OCI-LY3 (cell line): ENCODE measurements around the gene SRSF7.
"Not testable (repeated sequence)": the region's sequence is repeated elsewhere in the genome, so short reads cannot be mapped to it uniquely, and the experiment has no call there.

Experiments
- H2AFZ ChIP-seq: fragments of 200-600, 300-600 bp; shearing (Covaris generic); 2 replicates; pipeline ENCODE4 v1.6.0; 2014; ENCODE audit warnings: antibody characterized with exemption, low read depth, low read length
- H3K27ac ChIP-seq: fragments of 200-600, 300-600 bp; sonication (generic); 2 replicates; pipeline ENCODE4 v1.5.1; 2014; ENCODE audit warnings: mild to moderate bottlenecking, low read length, moderate library complexity, mixed read lengths
- H3K27me3 ChIP-seq: fragments of 200-600, 300-600 bp; sonication (generic); 2 replicates; pipeline ENCODE4 v1.6.1; 2014; ENCODE audit warnings: low read depth, low read length, mixed read lengths
- H3K36me3 ChIP-seq: fragments of 200-600, 300-600 bp; sonication (generic); replicated peaks from 2 replicates; pipeline ENCODE3; 2014; ENCODE audit warnings: low read depth, low read length, mixed read lengths
- H3K4me1 ChIP-seq: fragments of 300-600, 200-600 bp; sonication (generic); 2 replicates; pipeline ENCODE4 v1.6.1; 2014; ENCODE audit warnings: low read length, mixed read lengths
- H3K4me2 ChIP-seq: fragments of 200-600, 300-600 bp; sonication (generic); 2 replicates; pipeline ENCODE4 v1.6.1; 2014; ENCODE audit warnings: low read length, mixed read lengths
- H3K4me3 ChIP-seq: fragments of 300-600, 200-600 bp; sonication (generic); 2 replicates; pipeline ENCODE4 v1.5.1; 2014; ENCODE audit warnings: antibody characterized with exemption, mild to moderate bottlenecking, low read length, moderate library complexity
- H3K79me2 ChIP-seq: fragments of 300-600, 200-600 bp; shearing (Covaris generic); 2 replicates; pipeline ENCODE4 v1.6.1; 2014; ENCODE audit warnings: mild to moderate bottlenecking, low read length, mixed read lengths
- H3K9ac ChIP-seq: fragments of 300-600, 200-600 bp; shearing (Covaris generic); 2 replicates; pipeline ENCODE4 v1.6.0; 2014; ENCODE audit warnings: mild to moderate bottlenecking, low read length, moderate library complexity
- H3K9me3 ChIP-seq: fragments of 200-600, 300-600 bp; shearing (Covaris generic); 2 replicates; pipeline ENCODE4 v1.6.1; 2014; ENCODE audit warnings: low read length, mixed read lengths; ENCODE audit not compliant: insufficient read depth
- H4K20me1 ChIP-seq: fragments of 200-600, 300-600 bp; sonication (generic); 2 replicates; pipeline ENCODE4 v1.6.1; 2016; ENCODE audit warnings: low read length, mixed read lengths; ENCODE audit not compliant: insufficient read depth
- EZH2phosphoT487 ChIP-seq: fragments of 200-600 bp; shearing (Covaris generic); IDR thresholded peaks from 2 replicates; pipeline ENCODE4 v1.6.1; 2018; ENCODE audit warnings: antibody characterized with exemption, mixed run types, low read depth
- TF ChIP-seq, protein P1 (sequence below): fragments of 200-600, 300-600 bp; sonication (generic); IDR thresholded peaks from 2 replicates; pipeline ENCODE4 v1.5.1; 2014; ENCODE audit warnings: antibody characterized with exemption, low read length, low read depth

SRSF7 gene

DNA sequence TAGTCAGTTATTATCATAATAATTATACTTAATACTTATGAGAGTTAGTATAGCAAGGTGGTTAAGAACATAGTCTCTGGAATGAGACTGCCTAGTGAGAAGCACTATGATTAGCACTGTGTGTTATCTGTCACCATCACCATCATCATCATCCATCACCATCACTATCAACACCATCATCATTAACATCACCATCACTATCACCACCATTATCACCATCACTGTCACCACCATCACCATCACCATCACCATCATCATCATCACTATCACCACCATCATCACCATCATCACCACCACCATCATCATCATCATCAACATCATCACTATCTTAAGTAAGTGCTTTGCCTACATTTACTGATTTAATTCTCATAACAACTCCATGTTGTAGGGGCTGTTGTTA is 39.6 kb downstream of the SRSF7 start:
- TF ChIP-seq, protein P1, sequence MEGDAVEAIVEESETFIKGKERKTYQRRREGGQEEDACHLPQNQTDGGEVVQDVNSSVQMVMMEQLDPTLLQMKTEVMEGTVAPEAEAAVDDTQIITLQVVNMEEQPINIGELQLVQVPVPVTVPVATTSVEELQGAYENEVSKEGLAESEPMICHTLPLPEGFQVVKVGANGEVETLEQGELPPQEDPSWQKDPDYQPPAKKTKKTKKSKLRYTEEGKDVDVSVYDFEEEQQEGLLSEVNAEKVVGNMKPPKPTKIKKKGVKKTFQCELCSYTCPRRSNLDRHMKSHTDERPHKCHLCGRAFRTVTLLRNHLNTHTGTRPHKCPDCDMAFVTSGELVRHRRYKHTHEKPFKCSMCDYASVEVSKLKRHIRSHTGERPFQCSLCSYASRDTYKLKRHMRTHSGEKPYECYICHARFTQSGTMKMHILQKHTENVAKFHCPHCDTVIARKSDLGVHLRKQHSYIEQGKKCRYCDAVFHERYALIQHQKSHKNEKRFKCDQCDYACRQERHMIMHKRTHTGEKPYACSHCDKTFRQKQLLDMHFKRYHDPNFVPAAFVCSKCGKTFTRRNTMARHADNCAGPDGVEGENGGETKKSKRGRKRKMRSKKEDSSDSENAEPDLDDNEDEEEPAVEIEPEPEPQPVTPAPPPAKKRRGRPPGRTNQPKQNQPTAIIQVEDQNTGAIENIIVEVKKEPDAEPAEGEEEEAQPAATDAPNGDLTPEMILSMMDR = no peak
- no peak for TF ChIP-seq EZH2phosphoT487
- H2AFZ ChIP-seq = no peak overlapping the region
- H3K27me3 ChIP-seq = no peaks in the 10 kb centered on the region
- H3K4me1 ChIP-seq = peaks cover 16% of the 10 kb centered on the region
- no peak overlapping the region for H3K9ac ChIP-seq
- no peaks in the 10 kb centered on the region for H4K20me1 ChIP-seq
- H3K36me3 ChIP-seq = no peaks in the 10 kb centered on the region
- H3K79me2 ChIP-seq = no peaks in the 10 kb centered on the region
- no peak overlapping the region for H3K27ac ChIP-seq
- H3K4me2 ChIP-seq = no peak overlapping the region
- H3K9me3 ChIP-seq = no peaks in the 10 kb centered on the region
- H3K4me3 ChIP-seq = no peak overlapping the region

DNA sequence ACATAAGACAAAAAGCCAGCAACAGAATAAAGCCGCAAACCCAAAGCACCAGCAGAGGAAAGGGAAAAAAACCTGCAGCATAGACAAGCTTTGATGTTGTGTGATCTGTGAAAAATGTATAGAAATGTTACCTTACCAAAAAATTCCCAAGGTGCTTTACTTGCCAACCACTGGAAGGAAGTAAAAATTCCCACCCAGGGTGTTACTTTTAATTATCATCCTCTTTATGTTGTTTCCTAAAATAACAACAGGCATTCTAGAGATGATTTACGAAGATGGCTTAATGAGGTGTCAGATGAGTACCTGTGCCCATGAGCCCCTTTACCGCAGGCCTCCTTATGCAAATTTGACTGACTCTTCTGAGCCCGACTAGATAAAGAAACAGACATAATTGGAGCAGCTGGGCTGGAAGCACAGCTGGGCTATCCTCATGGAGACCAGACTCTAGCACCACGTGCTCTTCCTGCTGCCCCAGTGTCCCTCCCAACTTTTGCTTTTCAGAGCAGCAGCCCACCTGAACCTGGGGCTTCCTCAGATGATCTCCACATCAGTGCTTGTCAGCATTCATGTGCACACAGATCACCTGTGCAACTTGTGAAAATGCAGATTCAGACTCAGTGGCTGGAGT is 41.5 kb downstream of the SRSF7 start:
- H3K9me3 ChIP-seq = no peaks in the 10 kb centered on the region
- H2AFZ ChIP-seq = no peak overlapping the region
- H3K79me2 ChIP-seq = no peaks in the 10 kb centered on the region
- TF ChIP-seq, protein P1 = no peak
- no peak for TF ChIP-seq EZH2phosphoT487
- peaks cover 16% of the 10 kb centered on the region for H3K4me1 ChIP-seq
- no peak overlapping the region for H3K27ac ChIP-seq
- peak overlapping the region; percentile 16 for H3K4me3 ChIP-seq
- H4K20me1 ChIP-seq = no peaks in the 10 kb centered on the region
- no peaks in the 10 kb centered on the region for H3K36me3 ChIP-seq
- H3K4me2 ChIP-seq = peak overlapping the region; percentile 60
- H3K27me3 ChIP-seq = no peaks in the 10 kb centered on the region
- H3K9ac ChIP-seq = no peak overlapping the region

DNA sequence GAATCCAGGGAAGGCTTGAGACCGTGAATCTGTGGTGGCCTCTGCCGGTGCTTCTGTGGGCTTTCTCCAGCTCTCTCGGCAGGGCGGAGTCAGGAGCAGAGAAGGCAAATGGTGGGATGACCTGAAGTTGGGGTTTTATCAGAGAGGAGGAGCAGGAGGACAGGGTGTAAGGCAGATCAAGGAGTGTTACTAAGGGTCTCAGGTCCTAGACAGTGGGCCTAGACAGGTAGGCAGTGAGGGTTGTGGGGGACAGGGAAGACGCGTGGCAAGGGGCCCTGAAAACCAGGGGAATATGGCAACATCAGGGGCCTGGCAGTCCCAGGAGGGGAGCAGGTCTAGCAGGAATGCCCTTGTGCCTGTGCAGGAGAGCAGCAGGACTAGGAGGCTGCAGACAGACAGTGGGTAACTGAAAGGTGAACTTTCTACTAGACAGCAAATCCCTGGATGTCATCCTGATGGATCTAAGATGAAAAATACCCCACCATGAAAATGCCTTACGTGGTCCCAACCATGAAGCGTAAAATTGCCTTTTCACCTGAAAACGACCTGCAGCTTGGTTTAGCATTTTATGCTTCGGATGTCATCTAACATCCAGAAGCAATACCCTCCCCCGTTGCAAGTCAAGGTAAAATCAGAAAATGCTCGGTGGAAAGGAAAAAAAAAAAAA is 42.1 kb downstream of the SRSF7 start:
- Histone ChIP-seq H3K4me3 (peak overlapping the region; percentile 16), H3K9me3 (no peaks in the 10 kb centered on the region), H3K27me3 (no peaks in the 10 kb centered on the region), H3K4me1 (peaks cover 16% of the 10 kb centered on the region), H3K4me2 (peak overlapping the region; percentile 60), H3K9ac (no peak overlapping the region), H2AFZ (no peak overlapping the region), H3K36me3 (no peaks in the 10 kb centered on the region), H3K27ac (no peak overlapping the region), H3K79me2 (no peaks in the 10 kb centered on the region), H4K20me1 (no peaks in the 10 kb centered on the region)
- TF ChIP-seq, protein P1 = no peak
- TF ChIP-seq EZH2phosphoT487 = no peak

DNA sequence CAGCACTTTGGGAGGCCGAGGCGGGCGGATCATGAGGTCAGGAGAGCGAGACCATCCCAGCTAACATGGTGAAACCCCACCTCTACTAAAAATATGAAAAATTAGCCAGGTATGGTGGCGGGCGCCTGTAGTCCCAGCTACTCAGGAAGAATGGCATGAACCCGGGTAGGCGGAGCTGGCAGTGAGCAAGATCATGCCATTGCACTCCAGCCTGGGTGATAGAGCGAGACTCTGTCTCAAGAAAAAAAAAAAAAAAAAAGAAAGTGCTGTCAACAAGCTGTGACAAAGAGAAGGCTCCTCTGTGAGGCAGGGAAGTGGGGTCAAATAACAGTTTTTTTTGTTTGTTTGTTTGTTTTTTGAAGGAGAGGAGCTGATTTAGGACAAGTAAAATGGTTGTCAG is 42.7 kb downstream of the SRSF7 start:
- not testable (repeated sequence) for H3K4me3 ChIP-seq, H3K4me2 ChIP-seq, H3K79me2 ChIP-seq, H3K36me3 ChIP-seq, H3K27ac ChIP-seq, H3K9ac ChIP-seq, H3K9me3 ChIP-seq, H2AFZ ChIP-seq, H4K20me1 ChIP-seq, H3K27me3 ChIP-seq
- peaks cover 16% of the 10 kb centered on the region for H3K4me1 ChIP-seq
